ENCODE data around the gene PROZ.

PROZ gene

DNA sequence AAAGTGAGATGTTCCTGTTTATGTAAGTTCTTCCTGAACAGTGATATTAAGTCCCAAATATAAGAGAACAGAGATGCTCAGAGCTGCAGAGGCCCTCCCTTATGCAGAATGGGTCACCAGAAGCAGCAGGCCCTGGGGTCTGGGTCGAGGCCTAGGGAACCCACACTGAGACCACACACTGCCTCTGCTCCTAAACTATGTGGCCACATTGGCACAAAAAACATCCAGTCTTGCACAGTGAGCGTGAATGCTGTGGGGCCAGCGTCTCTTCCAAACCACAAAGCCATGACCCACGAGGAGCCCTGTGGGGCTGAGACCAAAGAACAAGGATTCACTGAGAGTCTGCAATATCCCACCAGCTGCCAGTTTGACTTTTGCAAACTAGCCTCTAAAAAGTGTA lies 23.6 kb downstream of the PROZ start:
- no peak for DNase-seq

GRCh38 chr13:113183450-113184129 lies 25.1 kb downstream of the PROZ start:
- DNase-seq, result no peak

GRCh38 chr13:113184568-113185440 lies 26.4 kb downstream of the PROZ start:
- DNase-seq, result peak; percentile 76

DNA sequence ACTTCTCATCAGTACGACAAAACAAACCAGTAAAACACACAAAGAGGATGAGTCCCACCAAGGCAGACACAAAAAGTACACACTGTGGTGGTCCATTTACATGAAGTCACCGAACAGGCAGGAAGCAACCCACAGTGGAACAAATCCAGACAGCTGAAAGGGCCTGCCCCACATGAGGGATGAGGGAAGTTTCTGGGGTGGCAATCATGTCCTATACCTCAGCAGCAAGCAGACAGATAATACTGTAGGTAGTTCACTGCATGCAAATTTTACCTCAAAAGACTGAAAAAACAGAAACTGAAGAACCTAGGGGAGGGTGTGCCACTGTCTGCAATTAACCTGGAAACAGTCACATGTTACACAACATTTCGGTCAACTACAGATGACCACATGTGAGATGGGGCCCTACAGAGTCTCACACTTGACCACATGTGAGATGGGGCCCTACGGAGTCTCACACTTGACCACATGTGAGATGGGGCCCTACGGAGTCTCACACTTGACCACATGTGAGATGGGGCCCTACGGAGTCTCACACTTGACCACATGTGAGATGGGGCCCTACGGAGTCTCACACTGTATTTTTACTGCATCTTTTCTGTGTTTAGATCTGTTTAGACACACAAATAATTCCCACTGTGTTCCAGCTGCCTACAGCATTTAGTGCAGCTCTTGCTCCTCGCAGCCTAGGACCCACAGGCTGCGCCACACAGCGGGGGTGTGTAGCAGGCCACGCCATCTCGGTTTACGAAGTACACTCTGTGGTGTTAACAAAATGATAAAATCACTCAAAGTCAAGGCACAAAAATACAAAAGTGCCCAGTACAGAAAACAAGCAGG lies 27.8 kb downstream of the PROZ start:
- peak; percentile 71 for DNase-seq

- peak; percentile 87 for DNase-seq
Observed at GRCh38 chr13:113187263-113187669, 28.8 kb downstream of the PROZ start.

GRCh38 chr13:113187883-113188665 lies 29.6 kb downstream of the PROZ start:
- no peak for DNase-seq

DNA sequence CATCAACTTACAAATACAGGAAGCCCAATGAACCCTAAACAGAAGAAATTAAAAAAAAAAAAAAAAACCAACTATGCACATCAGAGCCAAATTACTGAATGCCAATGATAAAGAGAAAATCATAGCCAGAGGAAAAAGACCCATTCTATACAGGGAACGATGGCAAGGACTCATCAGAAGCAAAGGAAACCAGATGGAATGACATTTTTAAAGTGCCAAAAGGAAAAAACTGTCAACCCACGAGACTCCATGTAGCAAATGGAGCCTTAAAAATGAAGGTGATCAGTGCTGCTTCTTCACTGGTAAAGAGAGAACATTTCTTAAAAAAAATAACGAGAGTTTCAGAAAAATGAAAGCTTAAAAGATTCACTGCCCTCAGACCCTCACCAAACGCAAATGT lies 31.7 kb downstream of the PROZ start:
- DNase-seq, result no peak

- DNase-seq, result no peak
Observed at GRCh38 chr13:113192279-113192678, 33.8 kb downstream of the PROZ start.

- no peak for DNase-seq
Observed at GRCh38 chr13:113192902-113193301, 34.5 kb downstream of the PROZ start.

- DNase-seq, result no peak
Observed at GRCh38 chr13:113195360-113195759, 36.9 kb downstream of the PROZ start.

GRCh38 chr13:113196970-113197737 lies 38.7 kb downstream of the PROZ start:
- no peak for DNase-seq

GRCh38 chr13:113201815-113202214 lies 43.4 kb downstream of the PROZ start:
- no peak for DNase-seq

DNA sequence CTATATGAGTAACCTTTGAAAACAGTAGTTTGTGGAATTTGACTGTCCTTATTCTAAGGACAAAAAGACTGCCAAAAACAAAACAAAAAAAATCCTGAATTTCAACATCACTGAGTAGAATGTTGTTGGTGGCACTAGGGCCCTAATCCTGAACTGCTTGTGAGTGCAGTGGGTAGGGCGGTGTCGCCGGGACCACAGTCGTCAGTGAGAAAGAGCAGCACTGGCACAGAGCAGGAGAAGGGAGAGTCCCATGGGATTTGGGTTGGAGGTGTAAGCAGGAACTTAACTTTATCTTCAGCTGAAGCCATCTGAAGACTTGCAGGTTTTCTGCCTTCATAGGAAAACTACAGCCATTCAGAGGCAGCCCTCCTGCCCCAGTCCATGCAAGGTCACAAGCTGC lies 44.5 kb downstream of the PROZ start:
- no peak for DNase-seq

DNA sequence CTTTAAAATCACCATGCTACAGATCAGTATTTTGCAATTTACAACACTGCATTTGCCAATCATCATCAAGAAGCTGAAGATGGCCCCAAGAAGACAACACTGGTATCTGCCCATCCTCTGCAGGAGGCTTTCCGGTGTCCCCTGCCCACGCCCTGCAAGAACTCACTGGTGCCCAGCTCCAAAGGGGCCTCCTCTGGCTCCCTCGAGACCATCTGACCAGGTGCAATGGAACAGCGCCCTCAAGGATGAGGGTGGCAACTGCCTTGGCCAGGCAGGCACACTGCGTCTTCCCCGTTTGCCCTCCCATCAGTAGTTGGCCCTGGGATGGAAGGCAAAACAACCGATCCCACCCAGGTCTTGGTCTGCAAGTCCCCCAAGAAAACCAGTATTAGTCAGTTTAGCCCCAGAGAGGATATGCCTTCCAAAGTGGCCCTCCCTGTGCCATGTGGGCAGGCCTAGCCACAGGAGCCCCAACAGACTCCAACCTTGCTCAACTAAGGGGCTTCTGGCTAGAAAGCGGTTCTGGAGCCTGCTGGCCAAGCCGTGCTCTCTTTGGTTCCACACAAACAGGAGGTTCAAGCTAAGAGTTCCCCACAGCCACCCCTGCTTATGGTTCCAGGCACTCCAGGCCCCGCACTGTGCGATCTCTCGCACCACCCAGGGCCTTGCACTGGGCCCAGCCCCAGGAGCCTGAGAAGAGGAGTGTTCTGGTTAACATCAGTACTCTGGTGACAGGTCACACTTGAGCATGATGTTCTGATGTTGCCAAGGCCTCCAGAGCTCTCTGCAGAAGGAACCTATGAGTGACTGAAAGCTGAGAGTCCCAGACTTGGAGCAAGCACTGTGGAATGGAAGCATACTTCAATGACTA lies 45.3 kb downstream of the PROZ start:
- DNase-seq, result no peak

GRCh38 chr13:113204378-113204734 lies 45.9 kb downstream of the PROZ start:
- DNase-seq, result no peak

GRCh38 chr13:113205428-113205931 lies 47.0 kb downstream of the PROZ start:
- no peak for DNase-seq

DNA sequence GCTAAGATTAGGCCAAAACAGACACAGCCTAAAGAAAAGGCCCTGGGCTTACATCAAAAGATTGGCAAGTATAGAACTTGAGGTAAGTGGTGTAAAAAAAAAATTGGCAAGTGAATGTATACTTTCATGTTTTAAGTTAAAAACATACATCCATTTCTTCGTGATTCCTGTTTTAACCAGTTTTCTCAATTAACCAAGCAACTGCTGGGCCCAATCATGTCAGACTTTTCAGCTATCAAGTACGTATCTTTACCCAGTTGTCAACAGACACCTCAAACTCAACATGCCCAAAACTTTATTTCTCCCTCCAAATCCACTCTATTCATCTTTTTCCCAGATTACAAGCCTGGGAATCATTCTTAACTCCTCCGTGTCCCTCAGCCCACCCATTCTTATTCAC lies 49.0 kb downstream of the PROZ start:
- DNase-seq, result no peak

DNA sequence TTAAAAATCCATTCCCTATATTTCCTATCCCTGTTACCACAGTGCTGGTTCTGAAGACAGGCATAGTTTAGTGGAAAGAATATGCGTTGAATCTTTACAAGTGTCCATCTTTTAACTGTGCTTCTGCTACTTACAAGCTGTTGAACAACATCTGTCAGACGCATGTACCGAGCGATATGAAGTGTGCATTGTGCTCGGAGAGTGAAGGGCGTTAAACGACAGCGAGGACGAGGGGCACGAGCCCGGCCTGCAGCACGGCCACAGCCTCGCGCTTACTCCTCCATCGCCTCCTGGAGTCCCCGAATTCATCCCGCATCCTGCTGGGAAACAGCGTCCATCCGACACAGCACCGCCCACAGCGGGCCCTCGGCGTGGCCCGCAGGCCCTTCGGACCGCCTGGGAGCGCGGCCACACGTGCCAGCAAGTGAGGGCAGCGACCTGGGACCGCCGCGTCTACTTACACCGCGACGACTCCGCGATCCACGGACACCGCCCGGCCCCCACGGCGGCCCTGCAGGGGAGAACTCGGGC lies 49.5 kb downstream of the PROZ start:
- no peak for DNase-seq

GRCh38 chr13:113208421-113209335 lies 50.2 kb downstream of the PROZ start, which contains the start of gene PCID2:
PCID2 (minus strand) TSS chr13:113208669; CDS start chr13:113208634, 35 bp downstream.
- peak; percentile 97 for DNase-seq
